GF-D8 (cell line): ENCODE data around the gene PNPO.

ENCODE experiments used
- DNase-seq: peaks from one replicate; lab custom pipeline; 2025; lab: John Stamatoyannopoulos, UW

Gene PNPO

DNA sequence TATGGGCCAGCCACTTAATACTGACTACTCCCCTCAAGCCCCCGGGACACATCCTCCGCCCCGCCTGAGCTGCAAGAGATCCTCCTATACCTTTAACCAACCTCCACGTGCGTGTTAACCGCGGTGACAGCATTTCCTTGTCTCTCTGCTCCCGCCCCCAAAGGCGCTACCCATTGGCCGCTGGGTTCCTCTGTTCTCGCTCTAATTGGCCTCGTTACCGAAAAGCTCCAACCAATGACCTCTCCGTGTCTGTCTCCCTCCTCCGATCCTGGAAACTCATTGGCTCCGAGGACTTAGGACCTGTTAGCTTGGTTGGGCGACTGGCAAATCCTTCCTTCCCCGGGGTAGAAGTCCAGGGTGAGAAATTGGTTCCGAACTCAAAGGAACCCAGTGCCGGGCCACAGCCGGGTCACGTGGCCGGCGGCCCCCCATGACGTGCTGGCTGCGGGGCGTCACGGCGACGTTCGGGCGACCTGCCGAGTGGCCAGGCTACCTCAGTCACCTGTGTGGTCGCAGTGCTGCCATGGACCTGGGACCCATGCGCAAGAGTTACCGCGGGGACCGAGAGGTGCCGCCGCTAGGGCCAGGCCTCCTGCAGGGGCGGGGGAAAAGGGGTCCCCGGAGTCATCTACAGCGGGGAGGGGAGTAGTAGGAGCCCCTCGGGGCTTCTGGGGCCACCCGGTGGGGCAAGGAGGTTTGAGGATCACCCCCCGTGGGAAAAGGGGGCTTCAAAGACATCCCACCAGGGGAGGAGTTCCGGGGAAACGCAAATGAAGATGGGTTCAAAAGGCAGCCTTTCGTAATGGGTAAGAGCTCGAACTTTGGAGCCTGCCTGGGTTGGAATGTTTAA is at the start of gene PNPO:
Gene PNPO, plus strand, starts transcription at position 326 of the 850 bp plus-strand sequence. Its CDS starts 105 bp downstream, at position 431.
- DNase-seq: peak; percentile 97

DNA sequence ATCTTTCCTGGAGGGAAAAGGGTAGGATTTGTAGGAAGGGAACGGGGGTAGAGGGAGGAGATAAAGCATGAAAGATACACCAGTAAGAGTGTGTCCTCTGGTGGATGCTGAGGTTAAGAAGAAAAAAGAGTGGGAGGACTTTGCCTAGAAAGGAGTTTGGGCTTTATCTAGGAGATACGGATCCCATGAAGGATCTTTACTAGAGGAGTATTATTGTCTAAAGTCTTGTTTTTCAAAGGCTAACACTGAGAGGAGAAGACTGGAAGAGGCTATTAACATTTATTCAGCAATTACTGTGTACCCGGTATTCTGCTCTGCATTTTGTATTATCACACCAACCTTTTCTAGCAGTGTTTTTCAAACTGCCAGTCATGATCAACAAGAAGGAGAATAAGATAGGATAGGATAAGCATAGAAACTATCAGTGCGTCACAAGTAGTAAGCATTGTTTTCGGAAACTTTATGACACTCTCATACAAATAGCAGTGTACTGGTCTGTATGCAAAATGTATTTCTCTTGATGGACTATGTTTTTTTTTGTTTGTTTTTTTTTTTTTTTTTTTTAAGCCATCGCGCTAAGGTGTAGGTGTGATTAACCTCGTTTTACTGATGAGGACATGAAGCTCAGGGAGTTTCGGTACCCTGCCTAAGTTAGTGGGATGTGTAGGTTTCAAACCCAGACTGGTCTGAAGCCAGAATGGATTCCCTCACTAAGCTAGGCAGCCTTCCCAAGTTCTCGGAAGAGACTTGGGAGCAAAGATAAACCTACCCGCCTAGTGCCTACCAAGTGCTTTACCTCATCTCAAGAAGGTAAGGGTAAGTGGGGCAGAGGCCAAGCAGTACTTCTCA is 46.6 kb upstream of the PNPO start:
- DNase-seq: no peak

DNA sequence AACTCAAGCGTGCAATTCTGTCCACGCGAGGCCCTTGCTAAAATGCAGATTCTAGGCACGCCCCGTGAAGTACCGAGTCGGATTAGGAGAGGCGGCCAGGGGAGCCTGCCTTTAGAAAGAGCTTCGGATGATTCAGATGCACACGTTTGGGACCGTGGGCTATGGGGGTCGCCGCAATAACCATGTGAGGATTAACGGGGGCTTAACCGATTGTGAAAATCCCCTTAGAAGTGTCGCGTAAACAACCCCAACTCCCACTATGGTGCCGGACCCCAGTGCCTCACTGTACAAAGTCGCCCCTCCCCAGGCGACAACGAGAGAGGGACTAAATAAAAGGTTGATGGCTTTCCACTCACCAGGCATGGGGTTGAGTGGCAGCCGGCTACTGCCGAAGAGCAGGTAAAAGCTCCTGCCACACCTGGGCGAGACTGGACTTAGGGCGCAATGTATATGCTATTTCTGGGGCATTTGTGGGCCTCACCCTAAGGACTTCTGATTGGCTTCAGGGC is 46.0 kb upstream of the PNPO start:
- DNase-seq: no peak

- peak; percentile 99 for DNase-seq
Observed at GRCh38 chr17:47895856-47896671, 45.3 kb upstream of the PNPO start, which contains the start of gene SP2. TSS of gene SP2 (plus strand) at chr17:47896236. CDS start at chr17:47896287, 51 bp downstream.

GRCh38 chr17:47896672-47897490 is 44.5 kb upstream of the PNPO start:
- DNase-seq: no peak

- DNase-seq: no peak
Observed at GRCh38 chr17:47897561-47897960, 43.8 kb upstream of the PNPO start.

DNA sequence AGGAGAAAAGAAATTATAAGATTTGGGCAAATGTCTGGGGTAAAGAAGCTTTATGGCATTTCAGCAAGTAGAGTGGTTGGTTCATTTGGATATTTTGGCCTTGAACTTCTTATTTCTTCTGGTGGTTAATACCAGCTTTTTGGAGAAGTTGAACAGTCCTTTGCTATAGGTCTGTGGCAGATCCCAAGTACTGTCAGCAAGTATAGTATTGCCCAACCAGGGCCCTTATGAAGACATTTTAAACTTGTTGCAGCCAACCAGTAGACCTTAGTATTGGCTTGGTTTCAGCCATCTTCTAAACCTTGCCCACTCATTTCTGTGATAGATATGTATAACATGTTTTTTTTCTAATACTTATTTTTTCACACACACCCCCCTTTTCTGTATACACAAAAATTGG is 43.1 kb upstream of the PNPO start:
- peak; percentile 47 for DNase-seq

GRCh38 chr17:47899643-47900042 is 41.7 kb upstream of the PNPO start:
- no peak for DNase-seq

GRCh38 chr17:47901423-47901822 is 39.9 kb upstream of the PNPO start:
- DNase-seq: no peak

DNA sequence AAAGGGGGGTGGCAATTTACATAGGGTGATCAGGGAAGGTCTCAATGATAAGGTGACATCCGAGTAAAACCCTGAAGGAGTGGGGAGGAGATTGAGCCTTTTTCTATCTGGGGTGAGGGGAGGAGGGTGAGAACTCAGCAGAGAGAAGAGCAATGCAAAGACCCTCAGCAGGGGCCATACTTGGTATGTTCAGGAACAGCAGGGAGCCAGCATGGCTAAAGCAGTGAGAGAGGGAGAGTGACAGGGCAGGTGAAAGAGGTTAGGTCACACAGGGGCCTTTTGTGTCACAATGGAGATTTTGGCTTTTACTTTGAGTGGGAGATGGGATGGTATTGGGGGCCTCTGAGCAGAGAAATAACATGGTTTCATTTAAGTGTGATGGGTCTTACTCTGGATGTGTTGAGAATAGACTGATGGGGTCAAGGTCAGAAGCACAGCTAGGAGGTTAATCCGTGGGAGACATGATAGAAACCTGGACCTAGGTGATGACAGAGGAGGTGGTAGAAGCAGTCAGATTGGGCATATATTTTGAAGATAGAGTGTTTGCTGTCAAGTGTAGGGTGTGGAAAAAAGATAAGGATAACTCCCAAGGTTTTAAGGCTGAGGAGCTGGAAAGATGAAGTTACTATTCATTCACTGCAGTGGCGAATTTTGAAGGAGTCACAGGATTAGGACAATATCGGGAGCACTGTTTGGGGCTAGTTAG is 39.2 kb upstream of the PNPO start:
- no peak for DNase-seq

GRCh38 chr17:47905221-47905733 is 36.1 kb upstream of the PNPO start:
- no peak for DNase-seq

DNA sequence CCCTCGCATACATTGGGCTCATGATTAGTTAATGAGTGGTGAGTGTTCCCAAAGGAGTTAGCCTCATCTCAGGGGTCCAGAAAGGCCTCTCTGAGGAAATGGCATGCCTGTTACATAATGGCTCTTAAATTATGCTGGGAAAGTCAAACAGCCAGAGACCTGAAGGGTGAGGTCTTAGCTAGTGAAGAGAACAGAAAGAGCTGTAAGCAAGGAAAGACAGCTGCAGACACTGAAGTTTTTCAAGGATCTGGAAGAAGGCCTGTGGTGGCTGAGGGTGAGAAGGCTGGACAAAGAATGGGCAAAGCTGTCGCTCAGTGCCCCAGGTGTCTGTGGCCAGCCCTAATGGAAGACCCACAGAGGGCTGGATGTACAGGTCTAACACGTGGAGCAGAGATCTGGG is 34.9 kb upstream of the PNPO start:
- DNase-seq: no peak

- peak; percentile 69 for DNase-seq
Observed at GRCh38 chr17:47907932-47908562, 33.3 kb upstream of the PNPO start.

GRCh38 chr17:47913050-47913449 is 28.3 kb upstream of the PNPO start:
- no peak for DNase-seq

DNA sequence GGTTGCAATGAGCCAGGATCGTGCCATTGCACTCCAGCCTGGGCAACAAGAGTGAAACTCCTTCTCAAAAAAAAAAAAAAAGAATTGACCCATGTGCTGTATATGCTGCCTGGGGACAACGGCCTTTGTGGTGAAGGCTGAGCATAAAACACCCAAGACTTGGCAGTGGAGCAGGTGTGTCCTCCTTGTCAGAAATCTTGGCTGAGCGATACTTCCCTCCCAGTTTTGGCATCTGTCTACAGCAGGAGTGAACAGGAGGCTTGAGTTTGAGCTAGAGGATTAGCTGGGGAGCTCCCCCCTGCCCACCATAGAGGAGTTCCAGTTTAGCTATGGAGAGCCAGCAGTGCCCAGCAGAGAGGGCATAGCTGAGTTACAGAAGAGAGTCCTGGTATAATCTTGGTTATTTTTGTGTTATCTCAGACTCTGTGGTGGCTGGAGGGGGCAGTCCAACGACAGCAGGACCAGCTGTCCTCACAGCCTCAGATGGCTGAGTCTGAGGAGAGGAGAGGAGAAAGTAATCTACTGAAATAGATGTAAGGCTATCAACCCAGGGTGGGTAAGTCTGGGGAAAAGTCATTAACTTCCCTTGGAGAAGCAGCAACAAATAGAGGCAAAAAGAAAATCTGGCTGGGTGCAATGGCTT is 26.9 kb upstream of the PNPO start:
- DNase-seq: no peak

DNA sequence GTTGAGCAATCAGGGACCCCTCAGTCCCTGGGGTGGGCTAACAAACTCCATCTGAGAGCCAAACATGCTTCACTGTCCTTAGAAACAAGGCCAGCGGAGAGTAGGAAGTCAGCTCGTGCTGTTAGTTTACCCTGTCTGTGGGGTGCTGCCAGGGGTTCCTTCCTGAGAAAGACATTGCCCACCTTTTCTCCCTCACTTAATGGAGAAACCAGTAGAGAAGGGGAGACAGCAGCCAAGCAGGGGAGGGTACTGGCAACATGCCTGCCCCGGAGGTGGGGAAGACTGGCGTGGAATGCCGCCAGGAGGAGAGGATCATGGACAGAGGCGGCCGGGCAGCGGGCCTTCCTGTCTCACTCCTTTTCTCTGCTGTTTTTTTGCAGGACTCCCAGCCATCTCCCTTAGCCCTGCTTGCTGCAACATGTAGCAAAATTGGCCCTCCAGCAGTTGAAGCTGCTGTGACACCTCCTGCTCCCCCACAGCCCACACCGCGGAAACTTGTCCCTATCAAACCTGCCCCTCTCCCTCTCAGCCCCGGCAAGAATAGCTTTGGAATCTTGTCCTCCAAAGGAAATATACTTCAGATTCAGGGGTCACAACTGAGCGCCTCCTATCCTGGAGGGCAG is 25.5 kb upstream of the PNPO start:
- DNase-seq: no peak

DNA sequence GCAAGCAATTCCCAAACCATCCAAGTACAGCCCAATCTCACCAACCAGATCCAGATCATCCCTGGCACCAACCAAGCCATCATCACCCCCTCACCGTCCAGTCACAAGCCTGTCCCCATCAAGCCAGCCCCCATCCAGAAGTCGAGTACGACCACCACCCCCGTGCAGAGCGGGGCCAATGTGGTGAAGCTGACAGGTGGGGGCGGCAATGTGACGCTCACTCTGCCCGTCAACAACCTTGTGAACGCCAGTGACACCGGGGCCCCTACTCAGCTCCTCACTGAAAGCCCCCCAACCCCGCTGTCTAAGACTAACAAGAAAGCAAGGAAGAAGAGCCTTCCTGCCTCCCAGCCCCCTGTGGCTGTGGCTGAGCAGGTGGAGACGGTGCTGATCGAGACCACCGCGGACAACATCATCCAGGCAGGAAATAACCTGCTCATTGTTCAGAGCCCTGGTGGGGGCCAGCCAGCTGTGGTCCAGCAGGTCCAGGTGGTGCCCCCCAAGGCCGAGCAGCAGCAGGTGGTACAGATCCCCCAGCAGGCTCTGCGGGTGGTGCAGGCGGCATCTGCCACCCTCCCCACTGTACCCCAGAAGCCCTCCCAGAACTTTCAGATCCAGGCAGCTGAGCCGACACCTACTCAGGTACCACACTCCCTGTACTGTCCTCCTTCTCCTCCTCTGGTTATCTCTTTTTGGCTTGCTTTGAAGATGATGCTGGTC is 24.7 kb upstream of the PNPO start:
- DNase-seq: no peak

- no peak for DNase-seq
Observed at GRCh38 chr17:47917581-47917980, 23.8 kb upstream of the PNPO start.
